Caki2 (cell line): Measurements from ENCODE around the gene THSD7B. TPM values are rescaled to one million over a fixed set of nuclear protein-coding genes. Genes with fewer than 3 reads are reported as not detected.
"Not testable (repeated sequence)": the region's sequence is repeated elsewhere in the genome, so short reads cannot be mapped to it uniquely, and the experiment has no call there.

Experiments
- DNase-seq: peaks from one replicate; pipeline ENCODE4 v3.0.0-alpha.2; 2015; ENCODE audit warnings: low read depth
- in situ Hi-C: cut with HindIII; loops from 2 replicates; pipeline ENCODE4 v1.10.0; 2016; ENCODE audit warnings: low sequenced_read_pairs, low pct_unique_long_range_greater_than_20kb, mixed read lengths
- total RNA-seq: library from RNA; depleted of rRNA; stranded (reverse); fragments of >200 nt; shearing (Covaris generic); gene quantifications from 2 replicates; pipeline ENCODE4 v1.2.3, GENCODE V29; 2014; ENCODE audit warnings: low replicate concordance

The THSD7B gene
- total RNA-seq, 1 experiment from 2014 or later, result not detected

DNA sequence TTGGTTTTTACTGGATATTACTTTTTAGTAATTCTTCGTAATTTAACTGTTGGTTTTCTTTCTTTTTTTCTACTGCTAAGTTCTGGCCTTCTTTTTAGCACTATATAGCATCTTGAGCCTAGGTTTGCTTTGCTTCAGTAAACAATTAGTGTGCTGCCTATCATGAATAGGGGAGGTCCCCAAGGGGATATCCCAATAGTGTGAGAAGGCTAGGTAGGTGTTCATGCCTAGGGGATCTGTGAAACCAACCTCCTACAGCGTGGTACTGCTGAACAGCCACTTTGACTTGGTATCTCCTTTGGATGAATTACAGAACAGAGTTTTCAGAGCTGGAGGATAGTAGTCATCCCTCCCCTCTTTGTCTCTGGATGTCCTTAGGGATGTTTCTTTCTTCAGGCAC, 888.7 kb downstream of the THSD7B start:
- DNase-seq, result no peak
- in situ Hi-C loops, result no loop called here

DNA sequence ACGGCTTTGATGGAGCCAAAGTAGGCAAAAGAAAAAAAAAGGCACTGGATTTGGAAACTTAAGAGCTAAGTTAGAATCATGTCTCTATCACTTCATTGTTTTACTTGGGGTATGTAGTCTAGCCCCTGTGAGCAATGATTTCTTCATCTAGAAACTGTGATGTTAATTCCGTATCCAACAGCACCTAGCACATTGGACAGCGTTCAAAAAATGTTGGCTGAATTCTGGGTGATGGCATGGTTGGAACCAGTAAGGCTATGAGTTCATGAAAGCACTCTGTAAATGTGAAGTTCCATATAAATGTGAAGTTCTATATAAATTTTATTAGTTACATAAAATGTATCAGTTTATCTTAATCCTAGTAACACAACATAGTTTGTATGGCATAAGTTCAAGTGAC, 890.5 kb downstream of the THSD7B start:
- in situ Hi-C loops, result no loop called here
- no peak for DNase-seq

DNA sequence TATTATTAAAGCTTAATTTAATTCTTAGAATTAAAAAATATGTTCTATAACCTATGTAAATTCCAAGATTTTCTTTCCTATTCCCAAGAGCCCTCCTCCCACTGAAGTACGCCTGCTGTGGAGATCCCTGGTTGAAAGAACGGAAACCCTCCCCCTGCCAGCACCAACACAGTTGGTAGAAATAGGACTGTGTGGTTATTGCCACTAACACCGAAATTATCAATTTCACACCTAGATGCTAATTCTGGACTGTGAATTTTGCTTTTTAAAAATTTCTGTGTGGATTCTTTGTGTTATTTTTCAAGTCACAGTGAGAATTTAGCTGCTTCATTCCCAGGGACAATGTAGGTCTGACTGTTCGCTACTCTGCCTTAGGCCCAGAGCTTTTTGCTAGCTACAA, 893.1 kb downstream of the THSD7B start:
- DNase-seq, result no peak
- in situ Hi-C loops, result no loop called here

DNA sequence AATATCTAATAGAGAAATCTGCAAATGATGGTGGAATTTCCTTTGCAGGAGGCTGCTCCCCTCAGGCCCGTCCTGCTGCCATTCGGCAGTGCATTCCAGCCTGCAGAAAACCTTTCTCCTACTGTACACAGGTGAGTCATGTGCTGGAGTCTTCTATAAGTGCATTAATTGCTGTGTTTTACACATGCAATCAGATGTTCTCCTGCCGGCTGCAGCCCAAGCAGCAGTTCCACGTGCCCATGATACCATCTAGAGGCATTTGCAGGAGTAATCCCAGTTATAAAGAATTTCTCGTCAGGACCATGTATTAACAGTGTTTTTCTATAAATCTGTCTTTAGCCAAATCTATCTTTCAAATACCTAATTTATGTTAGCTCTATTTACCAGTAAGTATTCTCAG, 894.3 kb downstream of the THSD7B start:
- DNase-seq, result no peak
- in situ Hi-C loops, result no loop called here

DNA sequence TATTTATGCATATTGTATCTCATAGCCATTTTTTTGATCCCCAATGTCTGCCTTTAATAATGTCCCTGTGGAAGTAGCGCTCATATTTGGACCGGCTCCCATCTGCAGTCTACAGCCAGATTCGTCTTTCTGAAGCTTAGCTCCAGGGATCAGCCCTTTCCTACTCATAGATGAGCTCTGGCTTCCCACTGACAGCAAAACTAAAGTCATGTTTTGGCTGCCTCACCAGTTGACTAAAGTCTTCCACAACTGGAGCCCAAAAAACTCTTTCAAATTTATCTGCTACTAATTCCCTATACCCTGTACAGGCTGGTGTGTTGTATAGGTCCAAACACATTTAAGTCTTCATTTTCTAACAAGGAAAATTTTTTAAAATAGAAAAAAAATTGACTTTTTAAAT, 904.8 kb downstream of the THSD7B start:
- no peak for DNase-seq
- in situ Hi-C loops, result no loop called here

DNA sequence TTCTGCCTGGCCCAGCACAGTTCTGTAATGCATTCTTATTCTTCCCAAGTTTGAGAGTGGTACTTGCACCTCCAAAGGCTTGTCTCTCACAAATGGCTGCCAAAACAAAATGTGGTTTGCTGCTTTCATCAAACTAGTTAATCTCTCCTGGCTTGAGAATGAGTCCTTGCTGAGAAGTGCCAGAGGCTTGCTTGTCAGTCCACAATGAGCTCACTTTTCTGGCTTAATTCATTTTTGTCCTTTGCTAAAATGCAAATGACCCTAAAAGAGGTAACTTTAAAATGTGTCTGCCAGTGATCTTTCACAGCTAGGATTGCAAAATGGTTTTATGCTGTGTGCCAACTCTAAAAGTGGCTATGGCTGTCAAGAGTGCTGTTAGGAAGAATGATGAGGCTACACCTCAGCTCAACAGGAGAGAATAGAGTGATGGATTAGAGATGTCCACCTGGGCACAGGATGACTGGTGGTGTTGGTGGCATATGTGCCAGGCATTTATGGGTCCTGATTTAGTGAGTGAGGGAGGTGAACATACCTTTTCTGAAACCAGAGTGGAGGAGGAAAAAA, 907.7 kb downstream of the THSD7B start:
- in situ Hi-C loops, result no loop called here
- no peak for DNase-seq

DNA sequence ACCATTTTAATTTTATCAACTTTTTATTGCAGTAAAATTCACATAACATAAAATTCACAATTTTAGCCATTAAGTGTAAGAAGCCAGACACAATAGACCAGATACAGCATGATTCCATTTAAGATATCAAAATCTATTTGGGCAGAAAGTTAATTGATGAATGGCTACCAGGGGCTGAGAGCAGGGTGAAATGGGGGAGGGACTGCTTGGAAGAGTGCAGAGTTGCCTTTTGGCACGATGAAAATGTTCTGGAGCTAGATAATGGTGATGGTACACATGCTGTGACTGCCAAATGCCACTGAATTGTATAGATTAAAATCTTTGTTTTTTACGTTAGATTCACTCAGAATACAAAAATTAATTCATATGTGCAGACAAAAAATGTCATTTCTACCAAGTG, 909.6 kb downstream of the THSD7B start:
- in situ Hi-C loops, result no loop called here
- DNase-seq, result no peak

DNA sequence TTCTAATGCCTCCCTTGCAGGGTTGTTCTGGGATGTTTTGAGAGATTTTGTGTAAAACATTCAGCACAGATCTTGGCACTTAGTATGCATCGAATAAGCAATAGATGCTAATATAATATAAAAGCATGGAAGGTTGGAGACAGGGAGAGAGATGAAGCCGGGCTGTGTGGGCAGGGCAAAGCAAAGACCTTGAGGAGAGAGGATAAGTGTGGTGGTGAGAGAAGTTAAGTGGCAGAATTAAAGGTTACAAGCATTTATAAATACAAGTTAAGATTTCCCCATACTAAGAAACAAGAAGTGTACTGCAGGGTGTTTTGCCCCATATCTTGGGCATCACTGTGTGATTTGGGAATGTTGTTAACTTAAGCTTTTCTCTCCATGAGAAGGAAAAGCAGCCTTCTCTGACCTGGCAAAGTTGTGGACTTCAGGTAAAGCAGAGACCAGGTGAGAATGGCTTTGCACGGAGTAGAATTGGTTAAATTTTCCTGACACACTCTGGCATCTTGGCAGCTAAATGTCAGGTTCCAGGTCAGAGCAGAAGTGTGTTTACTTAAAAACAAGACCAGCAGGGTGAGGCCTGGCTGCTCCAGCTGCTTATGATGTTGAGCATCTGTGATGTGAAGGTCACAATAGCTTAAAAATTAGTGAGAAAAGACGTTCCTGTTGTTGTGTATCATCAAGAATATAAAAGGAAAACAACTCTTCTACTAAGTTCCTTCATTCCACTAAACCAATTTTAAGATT, 910.4 kb downstream of the THSD7B start:
- in situ Hi-C loops, result no loop called here
- no peak for DNase-seq

DNA sequence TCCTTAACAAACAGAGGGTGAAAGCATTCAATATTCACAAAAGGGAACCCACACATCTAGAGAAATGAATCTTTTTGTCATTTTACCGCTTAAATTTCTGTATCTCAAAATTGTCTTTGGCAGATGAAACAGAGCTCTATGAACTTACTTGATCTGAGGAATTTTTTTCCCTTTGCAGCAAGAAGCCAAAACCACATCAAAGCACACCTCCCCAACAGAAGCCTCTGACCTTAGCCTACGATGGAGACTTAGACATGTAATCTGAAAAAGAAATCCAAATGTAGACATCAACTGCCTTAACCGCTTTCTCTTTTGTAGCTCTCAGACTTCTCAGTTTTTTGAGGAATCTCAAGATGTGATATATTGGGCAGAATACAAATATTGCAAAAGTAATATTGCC, 911.0 kb downstream of the THSD7B start:
- in situ Hi-C loops, result no loop called here
- no peak for DNase-seq

DNA sequence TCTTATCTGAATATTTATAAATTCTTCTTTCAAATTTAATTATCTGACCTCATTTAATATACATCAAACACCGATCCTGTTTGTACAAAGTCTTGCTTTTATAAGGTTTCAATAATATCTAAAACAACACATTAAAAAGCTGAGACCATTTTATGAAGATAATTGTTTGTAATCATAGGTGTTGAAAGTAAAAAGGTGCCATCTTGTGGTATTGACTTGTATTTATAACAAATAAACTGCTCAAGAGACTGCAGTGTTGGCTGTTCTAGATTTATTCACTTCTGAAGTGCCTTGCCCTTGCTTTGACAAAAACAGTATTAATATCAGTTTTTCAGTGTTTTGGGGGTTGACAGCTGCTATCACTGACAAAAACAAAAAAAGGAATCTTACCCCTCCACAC, 912.1 kb downstream of the THSD7B start:
- in situ Hi-C loops, result no loop called here

DNA sequence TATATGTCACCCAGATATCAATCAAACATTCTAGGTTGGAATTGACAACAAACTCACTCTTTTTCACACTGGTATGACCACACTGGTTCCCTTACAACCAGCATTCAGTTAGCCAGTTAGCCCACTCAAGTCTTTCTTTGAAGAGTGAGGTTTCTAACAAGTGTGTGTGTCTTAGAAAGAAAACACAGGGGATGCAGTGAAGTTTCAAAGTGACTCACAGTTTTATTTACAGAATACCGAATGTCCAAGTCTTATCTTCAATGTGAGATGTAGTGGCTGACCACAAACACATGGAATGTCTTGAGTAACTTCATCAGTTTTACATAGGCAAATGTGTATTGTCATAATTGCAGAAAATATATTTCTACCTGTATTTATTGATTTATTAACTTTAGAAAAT, 924.2 kb downstream of the THSD7B start:
- DNase-seq, result no peak
- in situ Hi-C loops, result no loop called here

More for the DNA sequence above, 912.1 kb downstream of the THSD7B start:
- no peak for DNase-seq

DNA sequence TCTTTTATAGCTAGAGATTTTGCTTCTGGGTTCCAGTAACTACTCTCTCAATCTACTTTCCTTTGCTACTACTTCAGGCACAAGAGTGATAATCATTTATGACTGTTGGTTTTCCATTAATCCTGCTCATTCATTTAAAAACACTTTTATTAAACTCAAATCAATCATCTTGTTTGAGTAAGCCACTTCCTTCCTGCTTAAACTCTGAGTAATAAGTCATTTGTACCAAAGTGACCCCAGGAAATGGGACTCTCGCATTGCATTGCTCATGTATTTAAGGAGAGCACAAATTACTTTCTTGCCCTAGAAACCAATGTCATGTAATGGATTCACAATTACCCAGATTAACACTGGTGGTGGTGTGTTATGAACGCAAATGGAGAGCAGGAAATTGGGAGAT, 928.2 kb downstream of the THSD7B start:
- in situ Hi-C loops, result no loop called here
- peak; percentile 2 for DNase-seq

DNA sequence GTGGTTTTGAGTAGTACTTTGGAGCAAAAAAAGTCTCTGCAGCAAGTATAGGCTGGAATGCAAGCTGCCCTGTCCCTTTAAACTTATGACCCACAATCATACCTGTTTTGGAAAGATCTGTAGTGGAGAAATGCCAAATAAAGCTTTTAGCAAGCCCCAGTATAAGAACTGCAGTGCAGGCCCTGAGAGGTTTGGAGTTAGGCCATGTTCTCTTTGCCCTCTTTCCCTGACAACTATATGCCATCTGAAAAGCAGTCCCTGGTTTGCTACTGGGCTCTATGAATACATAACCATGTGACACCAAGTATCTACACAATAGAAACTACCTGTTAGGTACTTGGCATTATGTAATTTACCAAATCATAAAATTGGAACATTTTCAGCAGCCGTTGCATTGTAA, 931.6 kb downstream of the THSD7B start:
- DNase-seq, result no peak
- in situ Hi-C loops, result no loop called here

DNA sequence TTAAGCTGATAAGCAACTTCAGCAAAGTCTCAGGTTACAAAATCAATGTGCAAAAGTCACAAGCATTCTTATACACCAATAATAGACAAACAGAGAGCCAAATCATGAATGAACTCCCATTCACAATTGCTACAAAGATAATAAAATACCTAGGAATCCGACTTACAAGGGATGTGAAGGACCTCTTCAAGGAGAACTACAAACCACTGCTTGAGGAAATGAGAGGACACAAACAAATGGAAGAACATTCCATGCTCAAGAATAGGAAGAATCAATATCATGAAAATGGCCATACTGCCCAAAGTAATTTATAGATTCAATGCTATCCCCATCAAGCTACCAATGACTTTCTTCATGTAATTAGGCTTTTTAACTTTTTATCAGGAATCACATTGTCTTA, 934.9 kb downstream of the THSD7B start:
- DNase-seq, in situ Hi-C loops: not testable (repeated sequence)

DNA sequence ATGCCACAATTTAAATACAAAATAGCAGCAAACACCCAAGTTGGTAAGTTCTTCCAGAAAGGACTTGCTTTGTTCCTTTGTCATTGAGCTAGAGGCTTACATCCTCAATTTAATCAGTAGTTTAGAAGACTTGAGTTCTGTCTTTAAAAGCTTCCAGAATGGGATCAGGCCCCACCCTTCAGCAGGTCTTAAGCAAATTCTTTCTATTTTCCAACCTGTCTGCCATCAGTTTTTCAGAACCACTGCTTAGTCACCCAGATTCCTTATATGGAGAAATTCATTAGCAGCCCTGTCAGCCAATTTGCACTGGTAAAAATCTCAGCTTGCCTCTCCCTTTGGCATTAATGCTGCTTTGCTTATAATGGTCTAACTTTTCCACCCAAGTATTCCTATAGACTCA, 935.3 kb downstream of the THSD7B start:
- in situ Hi-C loops, result no loop called here
- DNase-seq, result no peak

DNA sequence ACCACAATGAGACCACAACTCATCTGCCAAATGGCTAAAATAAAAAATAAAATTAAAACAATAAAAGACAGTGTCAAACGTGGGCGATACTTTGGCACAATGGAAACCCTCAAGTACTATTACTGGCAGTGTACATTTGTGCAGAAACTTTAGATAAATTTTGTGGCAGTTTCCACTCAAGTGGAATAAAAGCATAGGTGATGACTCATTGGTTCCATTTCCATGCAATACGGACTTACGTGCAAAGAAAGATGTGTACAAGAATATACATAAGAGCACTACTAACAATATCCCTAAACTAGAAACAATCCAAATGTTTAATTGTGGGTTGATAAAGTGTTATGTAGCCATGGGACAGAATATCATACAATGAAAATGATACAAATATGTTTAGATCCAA, 940.0 kb downstream of the THSD7B start:
- no peak for DNase-seq
- in situ Hi-C loops, result no loop called here

DNA sequence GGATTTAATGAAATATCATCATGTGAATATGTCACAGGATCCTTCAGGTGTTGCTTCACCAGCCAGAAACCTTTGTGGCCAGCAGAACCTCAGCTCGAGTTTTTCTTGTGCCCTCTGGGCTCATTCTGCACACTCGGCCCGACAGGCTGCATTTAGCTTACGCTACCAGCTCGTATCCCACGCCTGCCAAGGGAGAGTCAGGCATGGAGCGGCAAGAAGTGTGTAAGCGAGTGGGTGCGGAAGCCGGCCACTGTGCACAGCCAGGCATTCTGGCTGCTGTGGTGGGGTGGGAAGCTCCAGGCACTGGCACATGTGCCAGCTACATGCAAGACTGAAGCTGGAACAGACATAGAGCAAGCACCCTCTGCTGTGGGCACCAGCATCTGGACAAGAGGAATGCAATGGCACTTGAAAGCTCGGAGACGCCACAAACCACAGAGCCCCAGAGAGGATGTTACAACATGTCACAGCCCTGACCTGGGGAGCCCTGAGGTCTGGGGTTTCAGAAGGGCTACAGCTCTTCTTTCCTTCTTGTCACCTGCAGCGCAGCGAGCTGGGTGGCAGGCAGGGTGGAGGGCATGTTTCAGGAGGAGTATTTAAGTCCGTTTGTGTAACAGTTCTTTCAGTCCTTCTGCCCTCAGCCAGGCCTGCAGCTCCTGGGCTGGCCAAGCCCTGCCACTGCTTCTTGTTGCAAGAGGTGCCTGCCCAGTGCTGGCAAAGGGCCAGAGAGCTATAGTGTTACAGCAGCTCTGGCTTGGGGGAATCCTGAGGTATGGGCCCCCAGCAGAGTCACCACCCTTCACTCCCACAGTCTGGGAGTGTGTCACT, 941.7 kb downstream of the THSD7B start:
- in situ Hi-C loops, result no loop called here
- no peak for DNase-seq

DNA sequence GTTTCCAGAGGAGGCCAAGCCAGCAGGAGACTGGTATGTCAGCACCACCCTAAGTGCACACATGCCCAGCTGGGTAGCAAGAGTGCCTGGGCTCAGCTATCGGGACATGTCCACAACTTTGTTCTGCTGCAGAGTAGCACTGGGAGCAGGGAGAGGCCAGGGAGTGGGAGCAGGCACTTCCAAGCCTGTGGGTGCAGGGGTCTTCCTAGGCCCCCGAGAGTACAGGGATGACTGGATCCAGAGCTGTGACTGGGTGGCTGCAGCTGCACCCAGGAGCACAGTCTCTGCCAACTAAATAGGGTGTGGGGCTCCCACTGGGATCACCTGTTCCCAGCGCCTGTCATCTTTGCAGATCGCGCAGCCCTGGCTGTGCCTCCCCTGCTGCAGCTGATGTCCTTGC, 943.0 kb downstream of the THSD7B start:
- DNase-seq, result no peak
- in situ Hi-C loops, result no loop called here

DNA sequence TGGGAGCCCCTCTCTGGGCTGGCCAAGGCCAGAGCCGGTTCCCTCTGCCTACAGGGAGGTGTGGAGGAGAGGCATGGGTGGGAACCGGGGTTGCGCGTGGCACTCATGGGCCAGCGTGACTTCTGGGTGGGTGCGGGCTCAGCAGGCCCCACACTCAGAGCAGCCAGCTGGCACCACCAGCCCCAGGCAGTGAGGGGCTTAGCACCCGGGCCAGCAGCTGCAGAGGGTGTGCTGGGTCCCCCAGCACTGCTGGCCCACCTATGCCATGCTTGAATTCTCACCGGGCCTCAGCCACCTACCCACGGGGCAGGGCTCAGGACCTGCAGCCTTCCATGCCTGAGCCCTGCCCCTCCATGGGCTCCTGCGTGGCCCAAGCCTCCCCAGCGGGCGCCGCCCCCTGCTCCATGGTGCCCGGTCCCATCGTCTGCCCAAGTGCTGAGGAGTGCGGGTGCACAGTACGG, 950.4 kb downstream of the THSD7B start:
- no peak for DNase-seq
- in situ Hi-C loops, result no loop called here
